Measurements from ENCODE around the gene CCT5. TPM values are rescaled to one million over a fixed set of nuclear protein-coding genes. Genes with fewer than 3 reads are reported as not detected.

Gene CCT5
- total RNA-seq: 100 to 1,000 TPM in 3 of 4 donors, 10 to 100 TPM in 1; 65.8 to 154 (median 142) TPM

DNA sequence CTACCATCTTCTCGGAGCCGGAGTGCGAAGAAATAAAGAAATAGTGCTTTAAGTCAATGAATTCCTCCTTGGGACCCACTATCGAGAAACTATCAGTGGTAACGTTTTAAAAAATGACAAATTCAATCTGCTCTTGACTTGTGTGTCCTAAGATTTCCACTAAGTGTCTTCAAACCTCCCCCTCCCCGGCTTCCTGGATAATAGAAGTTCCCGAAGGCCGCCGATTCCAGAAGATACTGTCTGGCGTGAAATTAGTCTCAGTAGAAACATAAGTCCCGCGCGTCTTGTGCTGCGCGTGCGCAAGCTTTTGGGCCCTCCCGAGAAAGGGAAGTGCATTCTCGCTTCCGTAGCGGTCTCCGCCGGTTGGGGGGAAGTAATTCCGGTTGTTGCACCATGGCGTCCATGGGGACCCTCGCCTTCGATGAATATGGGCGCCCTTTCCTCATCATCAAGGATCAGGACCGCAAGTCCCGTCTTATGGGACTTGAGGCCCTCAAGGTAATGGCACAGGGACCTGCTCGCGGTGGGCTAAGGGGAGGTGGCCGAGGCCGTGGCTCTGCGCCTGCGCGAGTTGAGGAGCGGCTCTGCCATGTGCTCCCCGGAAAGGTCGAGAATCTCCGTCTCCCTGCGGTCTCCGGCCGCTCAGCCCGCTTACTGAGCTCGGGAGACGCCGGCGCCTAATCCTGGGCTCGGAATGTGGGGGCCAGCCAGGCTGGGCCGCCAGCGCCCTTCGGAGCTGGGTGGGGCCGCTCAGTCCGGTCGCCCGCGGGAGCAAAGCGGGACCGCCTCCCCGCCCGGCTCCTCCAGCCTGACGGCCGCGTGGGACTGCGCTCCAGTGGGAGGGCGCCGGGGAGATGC lies at the start of gene CCT5:
Gene CCT5 (plus strand): TSS at position 333 of the 858 bp plus-strand sequence. CDS start 61 bp downstream, at position 394.
- Histone ChIP-seq H3K4me3 (peak within 1 kb of the TSS; percentile 93), H3K27me3 (no peaks in the 10 kb centered on the region), H3K4me1 (peaks cover 36% of the 10 kb centered on the region), H3K9me3 (no peaks in the 10 kb centered on the region), H3K36me3 (peaks cover 4% of the 10 kb centered on the region), H3K27ac (peak within 1 kb of the TSS; percentile 95)
- TF ChIP-seq EP300 (IDR thresholded peaks at IDR 0.05) (no peak), POLR2A (IDR thresholded peaks at IDR 0.05) (peak in 1 of 2 donors; percentile 37), POLR2AphosphoS5 (IDR thresholded peaks at IDR 0.05) (peak in 1 of 3 donors; percentile 56)
- DNase-seq (ENCODE audit: low spot score in 2 of 2): peak; percentile 96 to 97
- under 1% methylated on average over 30 of the region's 67 CpGs for WGBS

DNA sequence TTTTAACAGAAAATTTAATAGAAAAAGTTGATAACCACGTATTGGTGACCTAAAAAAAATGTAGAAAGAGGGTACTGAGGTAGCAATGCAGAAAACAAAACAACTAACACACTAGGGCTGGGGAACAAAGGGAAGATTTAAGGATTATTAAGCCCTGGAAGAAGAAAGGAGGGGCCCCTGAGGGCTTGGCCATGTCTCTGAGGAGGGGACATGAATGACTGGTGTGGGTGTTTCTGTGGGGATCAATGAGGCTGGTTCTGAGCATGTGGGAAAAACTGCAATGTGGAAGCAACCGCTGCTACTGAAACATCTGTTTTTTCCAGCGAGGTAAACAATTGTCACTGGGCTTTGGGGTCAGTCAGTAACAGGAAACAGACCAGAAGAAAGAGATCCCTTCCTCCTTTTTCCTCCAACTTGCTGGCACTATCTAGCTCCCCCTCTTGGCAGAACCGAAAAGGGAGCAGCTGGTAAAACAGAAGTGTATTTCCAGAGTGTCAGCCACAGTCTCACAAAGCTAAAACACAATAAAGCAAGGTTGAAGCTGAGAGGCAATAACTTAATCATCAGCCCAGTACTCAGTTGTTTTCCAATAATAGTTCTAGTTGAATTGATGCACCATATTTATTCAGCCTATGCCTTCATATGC lies 48.7 kb upstream of the CCT5 start:
- Histone ChIP-seq H3K4me1 (no peaks in the 10 kb centered on the region), H3K27me3 (no peaks in the 10 kb centered on the region), H3K27ac (no peak overlapping the region), H3K9me3 (no peaks in the 10 kb centered on the region), H3K4me3 (no peak overlapping the region), H3K36me3 (no peaks in the 10 kb centered on the region)
- TF ChIP-seq, protein P1, sequence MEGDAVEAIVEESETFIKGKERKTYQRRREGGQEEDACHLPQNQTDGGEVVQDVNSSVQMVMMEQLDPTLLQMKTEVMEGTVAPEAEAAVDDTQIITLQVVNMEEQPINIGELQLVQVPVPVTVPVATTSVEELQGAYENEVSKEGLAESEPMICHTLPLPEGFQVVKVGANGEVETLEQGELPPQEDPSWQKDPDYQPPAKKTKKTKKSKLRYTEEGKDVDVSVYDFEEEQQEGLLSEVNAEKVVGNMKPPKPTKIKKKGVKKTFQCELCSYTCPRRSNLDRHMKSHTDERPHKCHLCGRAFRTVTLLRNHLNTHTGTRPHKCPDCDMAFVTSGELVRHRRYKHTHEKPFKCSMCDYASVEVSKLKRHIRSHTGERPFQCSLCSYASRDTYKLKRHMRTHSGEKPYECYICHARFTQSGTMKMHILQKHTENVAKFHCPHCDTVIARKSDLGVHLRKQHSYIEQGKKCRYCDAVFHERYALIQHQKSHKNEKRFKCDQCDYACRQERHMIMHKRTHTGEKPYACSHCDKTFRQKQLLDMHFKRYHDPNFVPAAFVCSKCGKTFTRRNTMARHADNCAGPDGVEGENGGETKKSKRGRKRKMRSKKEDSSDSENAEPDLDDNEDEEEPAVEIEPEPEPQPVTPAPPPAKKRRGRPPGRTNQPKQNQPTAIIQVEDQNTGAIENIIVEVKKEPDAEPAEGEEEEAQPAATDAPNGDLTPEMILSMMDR (IDR thresholded peaks at IDR 0.05): peak in 1 of 2 donors; percentile 16
- TF ChIP-seq POLR2A (IDR thresholded peaks at IDR 0.05): no peak
- no peak for DNase-seq (ENCODE audit: low spot score in 2 of 2)
- 54% methylated on average over 4 of the region's 4 CpGs for WGBS

GRCh38 chr5:10202089-10202910 lies 47.8 kb upstream of the CCT5 start:
- H3K4me1 ChIP-seq: no peaks in the 10 kb centered on the region
- H3K36me3 ChIP-seq: no peaks in the 10 kb centered on the region
- WGBS: 76% methylated on average over 3 of the region's 3 CpGs
- TF ChIP-seq EP300 (IDR thresholded peaks at IDR 0.05): no peak
- TF ChIP-seq, protein P1 (IDR thresholded peaks at IDR 0.05): no peak
- no peak for TF ChIP-seq POLR2A (IDR thresholded peaks at IDR 0.05)
- no peak for TF ChIP-seq POLR2AphosphoS5 (IDR thresholded peaks at IDR 0.05)
- no peak overlapping the region for H3K4me3 ChIP-seq
- no peak overlapping the region for H3K27ac ChIP-seq
- H3K9me3 ChIP-seq: no peaks in the 10 kb centered on the region
- H3K27me3 ChIP-seq: no peaks in the 10 kb centered on the region
- no peak for DNase-seq (ENCODE audit: low spot score in 2 of 2)

DNA sequence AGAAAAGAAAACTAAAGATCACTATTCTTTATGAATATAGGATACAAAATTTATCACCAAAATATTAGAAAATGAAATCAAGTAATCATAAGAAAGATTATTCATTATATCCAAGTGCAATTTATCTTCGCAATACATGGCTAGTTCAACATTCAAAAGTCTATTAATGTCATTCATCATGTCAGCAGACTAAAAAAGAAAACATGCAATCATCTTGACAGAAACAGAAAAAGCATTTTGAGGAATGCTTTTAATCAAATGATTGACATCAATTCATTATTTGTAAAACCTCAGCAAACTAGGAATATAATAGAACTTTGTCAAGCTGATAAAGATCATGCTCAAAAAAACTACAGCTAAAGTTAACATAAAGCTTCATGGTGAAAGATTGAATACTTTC lies 41.1 kb upstream of the CCT5 start:
- WGBS: 91% methylated on average over 1 of the region's 1 CpG
- Histone ChIP-seq H3K4me1 (no peaks in the 10 kb centered on the region), H3K27me3 (no peaks in the 10 kb centered on the region), H3K9me3 (no peaks in the 10 kb centered on the region), H3K27ac (no peak overlapping the region), H3K36me3 (no peaks in the 10 kb centered on the region), H3K4me3 (no peak overlapping the region)
- TF ChIP-seq POLR2AphosphoS5 (IDR thresholded peaks at IDR 0.05): no peak
- TF ChIP-seq EP300 (IDR thresholded peaks at IDR 0.05): no peak
- TF ChIP-seq, protein P1 (IDR thresholded peaks at IDR 0.05): no peak
- no peak for TF ChIP-seq POLR2A (IDR thresholded peaks at IDR 0.05)
- no peak for DNase-seq (ENCODE audit: low spot score in 2 of 2)

- TF ChIP-seq, protein P1 (IDR thresholded peaks at IDR 0.05): no peak
- TF ChIP-seq POLR2A (IDR thresholded peaks at IDR 0.05): no peak
- TF ChIP-seq EP300 (IDR thresholded peaks at IDR 0.05): no peak
- no peak for TF ChIP-seq POLR2AphosphoS5 (IDR thresholded peaks at IDR 0.05)
- Histone ChIP-seq H3K4me1 (no peaks in the 10 kb centered on the region), H3K27me3 (no peaks in the 10 kb centered on the region), H3K9me3 (no peaks in the 10 kb centered on the region), H3K27ac (no peak overlapping the region), H3K36me3 (no peaks in the 10 kb centered on the region), H3K4me3 (no peak overlapping the region)
- no peak for DNase-seq (ENCODE audit: low spot score in 2 of 2)
- WGBS: 79% methylated on average over 5 of the region's 5 CpGs
These were observed 36.8 kb upstream of the CCT5 start for GRCh38 chr5:10213316-10213715.
